Neuronal stem cell (in vitro differentiated cells): ENCODE results near the gene KSR2.
A peak's percentile ranks its signal among the peaks of the same experiment; 100 is the strongest.

ENCODE experiments used
- DNase-seq: peaks from one replicate; pipeline ENCODE4 v3.0.0-alpha.2; 2013; ENCODE audit warnings: low spot score
- H2AFZ ChIP-seq: one replicate; pipeline ENCODE4 v1.6.1; 2013; ENCODE audit warnings: mild to moderate bottlenecking, low read length, inconsistent platforms
- H2AK5ac ChIP-seq: 2 replicates; pipeline ENCODE4 v1.6.1; 2013; ENCODE audit warnings: low read depth, mild to moderate bottlenecking, inconsistent platforms, low read length, moderate library complexity, mixed read lengths
- H2BK120ac ChIP-seq: 2 replicates; pipeline ENCODE4 v1.6.1; 2013; ENCODE audit warnings: low read depth, mild to moderate bottlenecking, inconsistent platforms, low read length, moderate library complexity, mixed read lengths
- H2BK12ac ChIP-seq: one replicate; pipeline ENCODE4 v1.6.1; 2013; ENCODE audit warnings: low read length, inconsistent platforms
- H2BK15ac ChIP-seq: 2 replicates; pipeline ENCODE4 v1.6.1; 2013; ENCODE audit warnings: mild to moderate bottlenecking, low read length, inconsistent platforms, mixed read lengths
- H2BK5ac ChIP-seq: one replicate; pipeline ENCODE4 v1.6.1; 2013; ENCODE audit warnings: inconsistent platforms, mild to moderate bottlenecking, low read length, moderate library complexity
- H3K14ac ChIP-seq: one replicate; pipeline ENCODE4 v1.6.1; 2013; ENCODE audit warnings: low read length, inconsistent platforms
- H3K18ac ChIP-seq: 2 replicates; pipeline ENCODE4 v1.6.1; 2013; ENCODE audit warnings: low read length, inconsistent platforms
- H3K23ac ChIP-seq: 2 replicates; pipeline ENCODE4 v1.6.1; 2013; ENCODE audit warnings: low read depth, mild to moderate bottlenecking, mixed read lengths, low read length, inconsistent platforms; ENCODE audit not compliant: poor library complexity
- H3K27ac ChIP-seq: replicated peaks from 3 replicates; pipeline ENCODE4 v1.5.1; 2013; ENCODE audit warnings: low read length, inconsistent platforms
- H3K27me3 ChIP-seq, 3 experiments: 2 replicates each; pipeline ENCODE4 v1.6.1; 2013; ENCODE audit warnings: low read length in 3 of 3, mild to moderate bottlenecking in 2 of 3, inconsistent platforms in 1 of 3, low read depth in 1 of 3, mixed read lengths in 1 of 3, moderate library complexity in 1 of 3; ENCODE audit not compliant: control insufficient read depth in 3 of 3, insufficient read depth in 3 of 3
- H3K36me3 ChIP-seq, 2 donors: replicated peaks in 1 of 2; 2 replicates each; pipeline ENCODE4 v1.6.1; 2013; ENCODE audit warnings: low read length in 2 of 2; ENCODE audit not compliant: control insufficient read depth in 2 of 2, insufficient read depth in 2 of 2
- H3K4ac ChIP-seq: 2 replicates; pipeline ENCODE4 v1.6.1; 2013; ENCODE audit warnings: inconsistent platforms, mild to moderate bottlenecking, low read length, moderate library complexity
- H3K4me1 ChIP-seq, 2 donors: 1 replicate in 1 of 2; 2 replicates in 1 of 2; pipeline ENCODE4 v1.6.1; 2013; ENCODE audit warnings: low read length in 2 of 2, low read depth in 1 of 2; ENCODE audit not compliant: control insufficient read depth in 2 of 2, insufficient read depth in 1 of 2
- H3K4me2 ChIP-seq: one replicate; pipeline ENCODE4 v1.6.1; 2013; ENCODE audit warnings: mild to moderate bottlenecking, low read length, inconsistent platforms; ENCODE audit not compliant: insufficient read depth, poor library complexity, severe bottlenecking
- H3K4me3 ChIP-seq, 2 donors: 2 replicates each; pipeline ENCODE4 v1.5.1; 2013; ENCODE audit warnings: low read length in 2 of 2, mild to moderate bottlenecking in 2 of 2, inconsistent platforms in 1 of 2, moderate library complexity in 1 of 2
- H3K79me1 ChIP-seq: one replicate; pipeline ENCODE4 v1.6.1; 2013; ENCODE audit warnings: low read depth, mild to moderate bottlenecking, inconsistent platforms, low read length, moderate library complexity
- H3K9ac ChIP-seq: one replicate; pipeline ENCODE4 v1.6.1; 2013; ENCODE audit warnings: mild to moderate bottlenecking, low read depth, low read length, inconsistent platforms; ENCODE audit not compliant: poor library complexity
- H3K9me3 ChIP-seq, 2 donors: replicated peaks in 1 of 2; 2 replicates each; pipeline versions ENCODE3 to v1.6.1; 2013; ENCODE audit warnings: low read length in 2 of 2, mild to moderate bottlenecking in 2 of 2, inconsistent platforms in 1 of 2, low read depth in 1 of 2, mixed read lengths in 1 of 2, moderate library complexity in 1 of 2; ENCODE audit not compliant: control insufficient read depth in 2 of 2, insufficient read depth in 1 of 2
- H4K8ac ChIP-seq: one replicate; pipeline ENCODE4 v1.6.1; 2013; ENCODE audit warnings: low read depth, mild to moderate bottlenecking, inconsistent platforms, low read length, moderate library complexity
- H4K91ac ChIP-seq: one replicate; pipeline ENCODE4 v1.6.1; 2013; ENCODE audit warnings: low read length, low read depth, mild to moderate bottlenecking, inconsistent platforms; ENCODE audit not compliant: poor library complexity
- WGBS, 2 donors: extraction: QIAGEN DNeasy Blood & Tissue Kit; methylation state at CpG; one replicate each; pipeline ENCODE4 v1.1.7; 2013; ENCODE audit warnings: missing lambda C conversion rate in 2 of 2, mixed read lengths in 1 of 2; ENCODE audit not compliant: insufficient read length in 2 of 2, insufficient replicate concordance in 1 of 2; ENCODE audit errors: extremely low coverage in 2 of 2; 5-methylcytosine and 5-hydroxymethylcytosine counted together

The KSR2 gene

DNA sequence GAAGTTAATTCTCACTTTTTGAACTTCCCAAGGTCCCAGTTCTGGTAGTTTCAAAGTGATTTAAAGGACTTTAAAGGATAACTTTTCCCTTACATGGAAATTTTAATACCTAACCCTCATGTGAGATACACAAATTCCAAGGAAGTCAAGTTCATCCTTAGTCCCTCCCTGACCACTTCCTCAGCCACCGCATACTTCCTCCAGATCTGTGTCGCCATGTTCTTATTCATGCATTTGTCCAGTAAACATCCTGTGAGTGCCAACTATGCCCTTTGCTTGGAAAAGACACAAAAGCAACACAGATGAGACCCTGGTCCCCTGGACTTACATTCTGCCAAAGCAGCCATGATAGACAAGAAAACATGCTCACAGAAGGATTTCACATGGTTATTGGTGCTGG lies 206.6 kb downstream of the KSR2 start:
- Histone ChIP-seq H3K9ac (no peak overlapping the region), H2AK5ac (no peak overlapping the region), H2BK120ac (no peak overlapping the region), H2BK12ac (no peak overlapping the region), H3K9me3 (peaks cover 2 to 4% of the 10 kb centered on the region in 2 donors), H3K4me3 (no peak overlapping the region), H3K18ac (no peak overlapping the region), H3K27ac (no peak overlapping the region), H3K14ac (no peak overlapping the region), H4K8ac (no peak overlapping the region), H3K27me3 (no peaks in the 10 kb centered on the region), H2BK5ac (no peak overlapping the region), H3K4me1 (no peaks in the 10 kb centered on the region), H4K91ac (no peak overlapping the region), H3K23ac (no peak overlapping the region), H3K4me2 (no peak overlapping the region), H3K79me1 (no peaks in the 10 kb centered on the region), H2BK15ac (no peak overlapping the region), H3K36me3 (no peaks in the 10 kb centered on the region), H3K4ac (no peak overlapping the region), H2AFZ (no peak overlapping the region)
- no peak for DNase-seq
- WGBS, 2 donors, result no CpG with 5 or more reads among the region's 2 CpGs

DNA sequence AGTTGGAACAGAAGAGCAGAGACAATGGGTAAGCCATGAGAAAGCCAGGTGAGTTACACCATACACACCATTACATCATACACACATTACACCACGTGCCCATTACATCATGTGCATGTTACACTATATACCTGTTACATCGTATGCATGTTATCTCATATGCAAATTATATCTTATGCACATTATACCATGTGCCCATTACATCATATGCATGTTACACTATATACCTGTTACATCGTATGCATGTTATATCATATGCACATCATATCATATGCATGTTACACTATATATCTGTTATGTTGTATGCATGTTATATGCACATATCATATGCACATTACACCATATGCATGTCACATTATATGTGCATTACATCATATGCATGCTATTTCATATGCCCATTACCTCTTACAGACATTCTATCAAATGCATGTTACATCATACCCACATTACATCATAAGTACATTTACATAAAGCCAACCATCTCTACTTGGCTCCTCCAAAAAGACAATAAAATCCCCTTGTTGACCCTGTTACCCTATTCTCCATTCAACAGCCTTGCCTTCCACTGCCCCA lies 207.2 kb downstream of the KSR2 start:
- no peak overlapping the region for H3K14ac ChIP-seq
- H3K4me3 ChIP-seq, result no peak overlapping the region
- DNase-seq, result no peak
- no peak overlapping the region for H3K4me2 ChIP-seq
- no peak overlapping the region for H3K23ac ChIP-seq
- H2AK5ac ChIP-seq, result no peak overlapping the region
- H3K18ac ChIP-seq, result no peak overlapping the region
- H2BK15ac ChIP-seq, result no peak overlapping the region
- no peaks in the 10 kb centered on the region for H3K36me3 ChIP-seq
- H2AFZ ChIP-seq, result no peak overlapping the region
- no CpG with 5 or more reads among the region's 3 CpGs for WGBS, 2 donors
- no peaks in the 10 kb centered on the region for H3K27me3 ChIP-seq
- no peaks in the 10 kb centered on the region for H3K79me1 ChIP-seq
- peaks cover 2 to 4% of the 10 kb centered on the region in 2 donors for H3K9me3 ChIP-seq
- H2BK12ac ChIP-seq, result no peak overlapping the region
- H2BK5ac ChIP-seq, result no peak overlapping the region
- H4K91ac ChIP-seq, result no peak overlapping the region
- H3K4me1 ChIP-seq, result no peaks in the 10 kb centered on the region
- H4K8ac ChIP-seq, result no peak overlapping the region
- no peak overlapping the region for H3K27ac ChIP-seq
- no peak overlapping the region for H2BK120ac ChIP-seq
- no peak overlapping the region for H3K4ac ChIP-seq
- no peak overlapping the region for H3K9ac ChIP-seq

DNA sequence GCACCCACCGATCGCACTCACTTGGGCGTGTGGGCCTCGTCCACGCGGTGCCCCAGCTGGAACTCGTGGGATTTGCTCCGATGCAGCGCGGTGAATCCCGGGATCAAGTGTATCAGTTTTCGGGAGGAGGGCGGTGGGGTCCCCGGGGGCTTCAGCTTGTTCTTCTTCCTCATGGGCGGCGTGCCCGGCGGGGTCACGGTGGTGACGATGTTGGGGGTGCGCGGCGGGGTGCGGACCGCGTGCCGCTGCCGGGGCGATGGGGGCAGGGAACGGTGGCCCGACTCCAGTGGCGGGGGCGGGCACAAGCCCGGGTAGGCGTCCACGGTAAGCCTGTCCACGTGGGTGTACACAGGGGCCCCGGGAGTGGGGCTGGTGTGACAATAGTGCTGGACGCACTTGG lies 207.8 kb downstream of the KSR2 start:
- H3K9ac ChIP-seq, result peak overlapping the region; percentile 50
- no peak overlapping the region for H2BK12ac ChIP-seq
- no CpG with 5 or more reads among the region's 39 CpGs for WGBS, 2 donors
- no peaks in the 10 kb centered on the region for H3K4me1 ChIP-seq
- no peak overlapping the region for H3K4me2 ChIP-seq
- H3K27me3 ChIP-seq, result no peaks in the 10 kb centered on the region
- no peak overlapping the region for H2AK5ac ChIP-seq
- H3K79me1 ChIP-seq, result no peaks in the 10 kb centered on the region
- H3K9me3 ChIP-seq, result peaks cover 0 to 2% of the 10 kb centered on the region in 2 donors
- H2BK5ac ChIP-seq, result no peak overlapping the region
- DNase-seq, result no peak
- no peak overlapping the region for H4K8ac ChIP-seq
- no peak overlapping the region for H3K4me3 ChIP-seq
- H2BK15ac ChIP-seq, result no peak overlapping the region
- H3K18ac ChIP-seq, result no peak overlapping the region
- no peak overlapping the region for H3K23ac ChIP-seq
- H3K27ac ChIP-seq, result no peak overlapping the region
- H3K4ac ChIP-seq, result no peak overlapping the region
- H3K14ac ChIP-seq, result no peak overlapping the region
- no peak overlapping the region for H4K91ac ChIP-seq
- no peaks in the 10 kb centered on the region for H3K36me3 ChIP-seq
- H2BK120ac ChIP-seq, result no peak overlapping the region
- no peak overlapping the region for H2AFZ ChIP-seq

DNA sequence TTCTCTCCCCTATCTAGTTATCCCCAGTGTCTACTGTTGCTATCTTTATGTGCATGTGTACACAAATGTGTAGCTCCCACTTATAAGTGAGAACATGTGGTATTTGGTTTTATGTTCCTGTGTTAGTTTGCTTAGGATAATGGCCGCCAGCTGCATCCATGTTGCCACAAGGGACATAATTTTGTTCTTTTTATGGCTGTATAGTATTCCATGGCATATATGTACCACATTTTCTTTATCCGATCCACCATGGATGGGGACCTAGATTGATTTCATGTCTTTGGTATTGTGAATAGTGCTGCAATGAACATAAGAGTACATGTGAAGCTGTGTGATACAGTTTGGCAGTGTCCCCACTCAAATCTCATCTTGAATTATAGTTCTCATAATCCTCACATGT lies 218.1 kb downstream of the KSR2 start:
- Histone ChIP-seq H2AK5ac (no peak overlapping the region), H4K91ac (no peak overlapping the region), H3K14ac (no peak overlapping the region), H3K27me3 (no peaks in the 10 kb centered on the region), H3K23ac (no peak overlapping the region), H3K9me3 (no peaks in the 10 kb centered on the region), H2AFZ (no peak overlapping the region), H2BK120ac (no peak overlapping the region), H3K79me1 (no peaks in the 10 kb centered on the region), H3K18ac (no peak overlapping the region), H2BK5ac (no peak overlapping the region), H4K8ac (no peak overlapping the region), H3K4me3 (no peak overlapping the region), H3K4me1 (no peaks in the 10 kb centered on the region), H3K4ac (no peak overlapping the region), H3K4me2 (no peak overlapping the region), H3K27ac (no peak overlapping the region), H3K9ac (no peak overlapping the region), H3K36me3 (no peaks in the 10 kb centered on the region), H2BK15ac (no peak overlapping the region), H2BK12ac (no peak overlapping the region)
- no CpG with 5 or more reads among the region's 2 CpGs for WGBS, 2 donors
- no peak for DNase-seq
